NCI-H187 treated with DMSO at 0.1 percent for 48 hours (cell line): Measurements from ENCODE around the gene RANGAP1.
"Not testable (repeated sequence)": the region's sequence is repeated elsewhere in the genome, so short reads cannot be mapped to it uniquely, and the experiment has no call there.

Experiments
- DNase-seq: peaks from one replicate; lab custom pipeline; 2025; lab: John Stamatoyannopoulos, UW

The RANGAP1 gene

GRCh38 chr22:41300661-41301060 is 14.7 kb upstream of the RANGAP1 start:
- no peak for DNase-seq

GRCh38 chr22:41296826-41297667 is 11.1 kb upstream of the RANGAP1 start:
- no peak for DNase-seq

GRCh38 chr22:41294816-41295215 is 8.8 kb upstream of the RANGAP1 start:
- DNase-seq = not testable (repeated sequence)

GRCh38 chr22:41290262-41291221 is 4.6 kb upstream of the RANGAP1 start:
- DNase-seq = no peak

GRCh38 chr22:41289671-41290070 is 3.7 kb upstream of the RANGAP1 start:
- DNase-seq = no peak

- DNase-seq = no peak
Measured at GRCh38 chr22:41288245-41288946, 2.4 kb upstream of the RANGAP1 start.

- no peak for DNase-seq
Measured at GRCh38 chr22:41286639-41287091, 678 bp upstream of the RANGAP1 start.

- no peak for DNase-seq
Measured at GRCh38 chr22:41285441-41285819, 557 bp downstream of the RANGAP1 start.

GRCh38 chr22:41284465-41284864 is 1.5 kb downstream of the RANGAP1 start:
- DNase-seq = no peak

- no peak for DNase-seq
Measured at GRCh38 chr22:41280854-41281253, 5.1 kb downstream of the RANGAP1 start.

GRCh38 chr22:41280065-41280464 is 5.9 kb downstream of the RANGAP1 start:
- DNase-seq = no peak

- DNase-seq = no peak
Measured at GRCh38 chr22:41274856-41275255, 11.1 kb downstream of the RANGAP1 start.

- no peak for DNase-seq
Measured at GRCh38 chr22:41273128-41273527, 12.9 kb downstream of the RANGAP1 start.

- DNase-seq = no peak
Measured at GRCh38 chr22:41271787-41272186, 14.2 kb downstream of the RANGAP1 start.

GRCh38 chr22:41267958-41268357 is 18.0 kb downstream of the RANGAP1 start:
- no peak for DNase-seq

- DNase-seq = no peak
Measured at GRCh38 chr22:41264408-41264941, 21.5 kb downstream of the RANGAP1 start.

GRCh38 chr22:41263704-41264103 is 22.3 kb downstream of the RANGAP1 start:
- DNase-seq = no peak

- DNase-seq = no peak
Measured at GRCh38 chr22:41262250-41262765, 23.7 kb downstream of the RANGAP1 start.

GRCh38 chr22:41261541-41262249 is 24.3 kb downstream of the RANGAP1 start:
- DNase-seq = no peak

GRCh38 chr22:41260871-41261270 is 25.1 kb downstream of the RANGAP1 start:
- DNase-seq = no peak

- DNase-seq = not testable (repeated sequence)
Measured at GRCh38 chr22:41259756-41260155, 26.2 kb downstream of the RANGAP1 start.
